DND-41 (cell line): Measurements from ENCODE around the gene HECW1.

Experiments
- EZH2 ChIP-seq: IDR thresholded peaks from 3 replicates; pipeline ENCODE4 v1.6.1; 2012; ENCODE audit warnings: borderline replicate concordance, low read depth, mild to moderate bottlenecking, moderate library complexity, low read length, inconsistent platforms; ENCODE audit not compliant: severe bottlenecking
- TF ChIP-seq, protein P1 (sequence below): IDR thresholded peaks from 2 replicates; pipeline ENCODE4 v1.5.1; 2012; ENCODE audit warnings: borderline replicate concordance, low read length, moderate library complexity, mild to moderate bottlenecking; ENCODE audit not compliant: poor library complexity, severe bottlenecking; ENCODE audit errors: extremely low read depth

DNA sequence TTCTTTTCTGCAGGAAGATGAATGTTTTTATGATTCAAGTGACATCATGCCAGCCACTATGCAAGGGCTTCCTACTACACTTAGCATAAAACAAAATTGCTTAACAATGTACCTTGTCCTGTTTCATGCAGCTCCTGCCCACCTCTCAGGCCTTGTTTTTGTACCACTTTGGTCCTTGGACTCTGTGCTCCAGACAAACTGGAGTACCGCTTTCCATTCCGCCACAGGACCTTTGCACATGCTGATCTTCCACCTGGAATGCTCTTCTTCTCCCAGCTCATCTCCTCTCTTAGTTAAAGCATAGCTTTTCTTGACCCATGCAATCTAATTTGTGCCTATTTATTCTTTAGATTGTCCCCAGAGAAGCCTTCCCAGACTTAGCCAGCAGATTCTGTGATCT is 393.0 kb downstream of the HECW1 start:
- TF ChIP-seq, protein P1, sequence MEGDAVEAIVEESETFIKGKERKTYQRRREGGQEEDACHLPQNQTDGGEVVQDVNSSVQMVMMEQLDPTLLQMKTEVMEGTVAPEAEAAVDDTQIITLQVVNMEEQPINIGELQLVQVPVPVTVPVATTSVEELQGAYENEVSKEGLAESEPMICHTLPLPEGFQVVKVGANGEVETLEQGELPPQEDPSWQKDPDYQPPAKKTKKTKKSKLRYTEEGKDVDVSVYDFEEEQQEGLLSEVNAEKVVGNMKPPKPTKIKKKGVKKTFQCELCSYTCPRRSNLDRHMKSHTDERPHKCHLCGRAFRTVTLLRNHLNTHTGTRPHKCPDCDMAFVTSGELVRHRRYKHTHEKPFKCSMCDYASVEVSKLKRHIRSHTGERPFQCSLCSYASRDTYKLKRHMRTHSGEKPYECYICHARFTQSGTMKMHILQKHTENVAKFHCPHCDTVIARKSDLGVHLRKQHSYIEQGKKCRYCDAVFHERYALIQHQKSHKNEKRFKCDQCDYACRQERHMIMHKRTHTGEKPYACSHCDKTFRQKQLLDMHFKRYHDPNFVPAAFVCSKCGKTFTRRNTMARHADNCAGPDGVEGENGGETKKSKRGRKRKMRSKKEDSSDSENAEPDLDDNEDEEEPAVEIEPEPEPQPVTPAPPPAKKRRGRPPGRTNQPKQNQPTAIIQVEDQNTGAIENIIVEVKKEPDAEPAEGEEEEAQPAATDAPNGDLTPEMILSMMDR = no peak
- TF ChIP-seq EZH2 = no peak
